Coronary artery (tissue), 2 donors: ENCODE data around the gene ATP1A4.

ENCODE experiments used
- DNase-seq: peaks from one replicate; pipeline ENCODE4 v3.0.0-alpha.2; 2017; ENCODE audit warnings: low spot score
- H3K27ac ChIP-seq, 2 donors: fragments of 200-600 bp; sonication (generic); one replicate each; pipeline ENCODE4 v1.5.1; 2016 to 2019
- H3K4me3 ChIP-seq: fragments of 200-600 bp; sonication (generic); 2 replicates; pipeline ENCODE4 v1.5.1; 2016; ENCODE audit warnings: mild to moderate bottlenecking, moderate library complexity
- CTCF ChIP-seq: fragments of 200-600 bp; sonication (generic); IDR thresholded peaks from one replicate; pipeline ENCODE4 v1.5.1; 2019; ENCODE audit warnings: antibody characterized with exemption

The ATP1A4 gene

GRCh38 chr1:160204526-160205241 lies 53.3 kb downstream of the ATP1A4 start:
- Histone ChIP-seq H3K4me3 (peak overlapping the region; percentile 98), H3K27ac (peak overlapping the region; percentile 97 to 99)
- no peak for DNase-seq
- TF ChIP-seq CTCF, result no peak

- DNase-seq, result no peak
- TF ChIP-seq CTCF, result no peak
- Histone ChIP-seq H3K27ac (peak within 1 kb of the TSS; percentile 97 to 99), H3K4me3 (peak within 1 kb of the TSS; percentile 98)
Observed at GRCh38 chr1:160205242-160206035, 54.0 kb downstream of the ATP1A4 start, which contains the start of gene PEA15. TSS of gene PEA15 (plus strand) at chr1:160205384. CDS start at chr1:160211545, 6,161 bp downstream.

GRCh38 chr1:160206036-160206389 lies 54.6 kb downstream of the ATP1A4 start:
- H3K4me3 ChIP-seq, result peak overlapping the region; percentile 98
- no peak for TF ChIP-seq CTCF
- H3K27ac ChIP-seq, result peak overlapping the region; percentile 97 to 99
- DNase-seq, result no peak

- peak overlapping the region; percentile 98 for H3K4me3 ChIP-seq
Observed at GRCh38 chr1:160206421-160207117, 55.2 kb downstream of the ATP1A4 start.

GRCh38 chr1:160207118-160207650 lies 55.8 kb downstream of the ATP1A4 start:
- Histone ChIP-seq H3K4me3 (peak overlapping the region; percentile 98), H3K27ac (peak overlapping the region; percentile 97 to 99)
- TF ChIP-seq CTCF, result no peak
- DNase-seq, result no peak

More at GRCh38 chr1:160206421-160207117, 55.2 kb downstream of the ATP1A4 start:
- TF ChIP-seq CTCF, result no peak
- no peak for DNase-seq
- H3K27ac ChIP-seq, result peak overlapping the region; percentile 97 to 99

GRCh38 chr1:160207771-160208556 lies 56.6 kb downstream of the ATP1A4 start:
- peak overlapping the region in 1 of 2 donors; percentile 99 for H3K27ac ChIP-seq
- DNase-seq, result no peak
- H3K4me3 ChIP-seq, result peak overlapping the region; percentile 33
- no peak for TF ChIP-seq CTCF
